ENCODE results near the gene LPAR3. TPM values are rescaled to one million over a fixed set of nuclear protein-coding genes. Genes with fewer than 3 reads are reported as not detected.
"Not testable (repeated sequence)": the region's sequence is repeated elsewhere in the genome, so short reads cannot be mapped to it uniquely, and the experiment has no call there.

LPAR3 gene
- total RNA-seq, 1 experiment from 2014 or later: 0.07 TPM

GRCh38 chr1:84912726-84913554 lies 19.9 kb upstream of the LPAR3 start:
- no peak overlapping the region for H3K4me3 ChIP-seq
- H3K9me3 ChIP-seq: no peaks in the 10 kb centered on the region
- DNase-seq: no peak
- H3K36me3 ChIP-seq: no peaks in the 10 kb centered on the region
- H3K27me3 ChIP-seq: no peaks in the 10 kb centered on the region

GRCh38 chr1:84908746-84909464 lies 15.9 kb upstream of the LPAR3 start:
- DNase-seq, H3K9me3 ChIP-seq, H3K36me3 ChIP-seq, H3K27me3 ChIP-seq, H3K4me3 ChIP-seq: not testable (repeated sequence)

- Histone ChIP-seq H3K27me3 (no peaks in the 10 kb centered on the region), H3K4me3 (no peak overlapping the region), H3K9me3 (peaks cover 4% of the 10 kb centered on the region; the same call in 1 of the 2 replicates), H3K36me3 (no peaks in the 10 kb centered on the region)
- DNase-seq: no peak
Observed at GRCh38 chr1:84907095-84907827, 14.3 kb upstream of the LPAR3 start.

- H3K9me3 ChIP-seq, H3K4me3 ChIP-seq, DNase-seq, H3K27me3 ChIP-seq, H3K36me3 ChIP-seq: not testable (repeated sequence)
Observed at GRCh38 chr1:84902727-84903126, 9.7 kb upstream of the LPAR3 start.

GRCh38 chr1:84899969-84900368 lies 7.0 kb upstream of the LPAR3 start:
- H3K9me3 ChIP-seq: peaks cover 3% of the 10 kb centered on the region; the same call in 1 of the 2 replicates
- H3K4me3 ChIP-seq: no peak overlapping the region
- H3K36me3 ChIP-seq: no peaks in the 10 kb centered on the region
- no peak for DNase-seq
- no peaks in the 10 kb centered on the region for H3K27me3 ChIP-seq

GRCh38 chr1:84896279-84896678 lies 3.3 kb upstream of the LPAR3 start:
- Histone ChIP-seq H3K27me3 (peaks cover 10% of the 10 kb centered on the region), H3K9me3 (no peaks in the 10 kb centered on the region), H3K4me3 (no peak overlapping the region), H3K36me3 (no peaks in the 10 kb centered on the region)
- no peak for DNase-seq

- Histone ChIP-seq H3K36me3 (no peaks in the 10 kb centered on the region), H3K27me3 (peaks cover 10% of the 10 kb centered on the region), H3K9me3 (no peaks in the 10 kb centered on the region), H3K4me3 (no peak overlapping the region)
- no peak for DNase-seq
Observed at GRCh38 chr1:84890566-84890965, 2.4 kb downstream of the LPAR3 start.

- Histone ChIP-seq H3K9me3 (no peaks in the 10 kb centered on the region), H3K36me3 (no peaks in the 10 kb centered on the region), H3K4me3 (no peak overlapping the region), H3K27me3 (peaks cover 10% of the 10 kb centered on the region)
- no peak for DNase-seq
Observed at GRCh38 chr1:84889437-84889836, 3.6 kb downstream of the LPAR3 start.

- DNase-seq: no peak
- H3K36me3 ChIP-seq: no peaks in the 10 kb centered on the region
- H3K4me3 ChIP-seq: no peak overlapping the region
- no peaks in the 10 kb centered on the region for H3K9me3 ChIP-seq
- peaks cover 10% of the 10 kb centered on the region for H3K27me3 ChIP-seq
Observed at GRCh38 chr1:84888753-84889152, 4.3 kb downstream of the LPAR3 start.

- Histone ChIP-seq H3K9me3 (no peaks in the 10 kb centered on the region), H3K27me3 (peaks cover 3% of the 10 kb centered on the region; the same call in 1 of the 2 replicates), H3K36me3 (no peaks in the 10 kb centered on the region), H3K4me3 (no peak overlapping the region)
- DNase-seq: peak; percentile 38
Observed at GRCh38 chr1:84887261-84887934, 5.6 kb downstream of the LPAR3 start.

- DNase-seq: no peak
- no peaks in the 10 kb centered on the region for H3K27me3 ChIP-seq
Observed at GRCh38 chr1:84885469-84885868, 7.5 kb downstream of the LPAR3 start.

GRCh38 chr1:84884671-84885389 lies 8.2 kb downstream of the LPAR3 start:
- H3K36me3 ChIP-seq: no peaks in the 10 kb centered on the region
- no peak overlapping the region for H3K4me3 ChIP-seq
- DNase-seq: no peak
- peaks cover 5% of the 10 kb centered on the region; the same call in 1 of the 2 replicates for H3K9me3 ChIP-seq
- no peaks in the 10 kb centered on the region for H3K27me3 ChIP-seq

More at GRCh38 chr1:84885469-84885868, 7.5 kb downstream of the LPAR3 start:
- Histone ChIP-seq H3K4me3 (no peak overlapping the region), H3K36me3 (no peaks in the 10 kb centered on the region), H3K9me3 (peaks cover 5% of the 10 kb centered on the region; the same call in 1 of the 2 replicates)

GRCh38 chr1:84883286-84883685 lies 9.7 kb downstream of the LPAR3 start:
- no peaks in the 10 kb centered on the region for H3K36me3 ChIP-seq
- DNase-seq: no peak
- H3K4me3 ChIP-seq: no peak overlapping the region
- H3K27me3 ChIP-seq: no peaks in the 10 kb centered on the region
- H3K9me3 ChIP-seq: peaks cover 5% of the 10 kb centered on the region; the same call in 1 of the 2 replicates

GRCh38 chr1:84877592-84877991 lies 15.4 kb downstream of the LPAR3 start:
- no peak overlapping the region for H3K4me3 ChIP-seq
- H3K9me3 ChIP-seq: peaks cover 5% of the 10 kb centered on the region; the same call in 1 of the 2 replicates
- no peaks in the 10 kb centered on the region for H3K36me3 ChIP-seq
- H3K27me3 ChIP-seq: no peaks in the 10 kb centered on the region
- no peak for DNase-seq

- no peak for DNase-seq
- Histone ChIP-seq H3K9me3 (no peaks in the 10 kb centered on the region), H3K4me3 (no peak overlapping the region), H3K27me3 (no peaks in the 10 kb centered on the region), H3K36me3 (no peaks in the 10 kb centered on the region)
Observed at GRCh38 chr1:84876353-84876752, 16.7 kb downstream of the LPAR3 start.

GRCh38 chr1:84873366-84873765 lies 19.6 kb downstream of the LPAR3 start:
- Histone ChIP-seq H3K9me3 (no peaks in the 10 kb centered on the region), H3K4me3 (no peak overlapping the region), H3K27me3 (no peaks in the 10 kb centered on the region)

More at GRCh38 chr1:84873366-84873765, 19.6 kb downstream of the LPAR3 start:
- DNase-seq: no peak
- H3K36me3 ChIP-seq: no peaks in the 10 kb centered on the region
